OCI-M2 (cell line): ENCODE results near the gene SEPTIN5.

Experiments
- DNase-seq: peaks from one replicate; lab custom pipeline; 2025; ENCODE audit not compliant: unreplicated experiment; lab: John Stamatoyannopoulos, UW

Gene SEPTIN5

DNA sequence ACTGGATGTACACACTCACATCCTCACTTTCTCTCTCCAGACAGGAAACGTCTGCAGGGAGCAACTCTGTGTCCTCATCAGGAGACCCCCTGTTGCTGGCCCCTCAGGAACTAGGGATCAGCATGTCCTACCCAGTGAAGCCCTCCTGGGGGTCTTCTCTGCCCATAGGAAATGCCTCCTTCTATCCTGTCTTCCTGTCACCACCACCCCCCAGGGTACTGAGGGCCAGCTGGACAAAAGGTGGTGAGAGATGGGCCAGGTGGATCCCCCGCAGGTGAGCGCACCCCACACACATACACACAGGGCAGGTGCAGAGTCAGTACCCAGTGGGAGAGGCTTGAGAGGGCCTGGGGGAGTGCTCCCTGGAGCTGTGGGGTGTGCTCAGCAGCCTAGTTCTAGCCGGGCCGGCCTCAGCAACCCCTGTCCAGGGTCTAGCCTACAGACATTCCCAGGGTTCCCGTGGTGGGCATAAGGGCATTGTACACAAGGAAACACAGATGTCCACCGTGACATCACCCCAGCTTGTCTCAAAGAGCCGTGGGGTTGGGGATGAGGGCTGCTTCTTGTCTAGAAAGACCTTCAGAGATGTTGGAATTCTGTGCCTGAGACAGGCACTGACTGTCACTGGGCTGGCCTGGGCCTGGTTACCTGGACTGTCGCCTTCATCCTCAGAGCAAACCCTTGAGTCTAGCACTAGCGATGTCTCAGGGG lies 18.3 kb downstream of the SEPTIN5 start:
- no peak for DNase-seq

DNA sequence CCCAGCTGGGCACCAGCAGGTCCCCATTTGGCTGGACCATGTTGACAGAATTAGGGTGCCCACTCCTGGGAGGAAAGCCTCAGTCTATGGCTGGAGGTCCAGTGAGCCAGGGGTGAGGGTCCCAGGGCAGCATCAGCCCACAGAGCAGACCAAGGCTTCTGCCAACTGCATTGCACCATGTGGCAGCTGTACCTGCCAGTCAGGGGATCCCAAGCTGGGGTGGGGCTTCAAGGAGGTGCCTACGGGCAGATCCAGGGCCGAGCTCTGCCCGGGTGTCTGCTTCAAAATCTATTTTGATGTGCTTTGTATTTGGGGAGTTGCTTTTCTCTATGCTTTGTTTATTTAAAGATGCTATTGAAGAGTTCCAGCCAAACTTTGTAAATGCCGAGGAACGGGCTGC lies 19.5 kb downstream of the SEPTIN5 start:
- DNase-seq, result no peak

DNA sequence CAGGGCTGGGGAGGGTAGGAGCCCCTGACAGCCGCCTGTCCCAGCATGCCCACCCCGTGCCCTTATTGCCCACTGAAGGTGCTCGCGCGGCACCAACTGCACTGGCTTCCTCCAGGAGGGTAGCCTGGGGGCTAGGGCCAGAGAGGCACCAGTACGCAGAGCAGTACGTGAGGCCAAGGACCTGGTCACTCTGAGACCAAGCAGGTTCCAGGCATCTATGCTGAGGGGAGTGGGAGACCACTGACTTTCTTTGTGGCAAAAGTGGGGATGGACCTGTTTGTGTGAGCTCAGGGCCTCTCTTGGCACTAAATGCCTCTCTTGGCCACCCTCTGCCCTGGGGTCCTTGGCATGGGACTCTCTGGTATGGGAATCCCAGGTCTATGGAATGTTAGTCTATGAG lies 19.9 kb downstream of the SEPTIN5 start:
- no peak for DNase-seq

DNA sequence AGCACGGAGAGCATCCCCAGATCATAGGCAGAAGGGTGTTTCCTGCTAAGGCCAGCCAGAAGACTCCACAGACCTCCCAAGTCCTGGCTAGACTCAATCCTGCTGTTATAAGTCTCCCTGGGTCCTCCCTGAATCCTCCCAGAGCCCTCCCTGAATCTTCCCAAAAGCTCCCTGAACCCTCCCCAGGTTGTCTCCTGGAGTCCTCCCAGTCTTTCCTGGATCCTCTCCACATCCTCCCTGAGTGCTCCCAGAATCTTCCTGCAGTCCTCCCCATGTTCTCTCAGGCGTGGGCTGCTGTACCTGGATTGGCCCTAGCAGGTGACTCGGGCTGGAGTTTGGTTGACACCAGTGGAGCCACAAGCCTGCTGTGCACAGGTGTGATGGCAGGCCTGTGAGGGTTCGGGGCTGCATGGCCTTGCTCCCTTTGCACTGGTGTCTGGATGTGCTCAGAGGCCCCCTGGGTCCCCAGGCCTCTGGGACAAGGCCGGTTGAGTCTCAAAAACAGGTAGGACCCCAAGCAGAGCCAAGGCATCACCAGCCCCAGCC lies 20.6 kb downstream of the SEPTIN5 start:
- no peak for DNase-seq

DNA sequence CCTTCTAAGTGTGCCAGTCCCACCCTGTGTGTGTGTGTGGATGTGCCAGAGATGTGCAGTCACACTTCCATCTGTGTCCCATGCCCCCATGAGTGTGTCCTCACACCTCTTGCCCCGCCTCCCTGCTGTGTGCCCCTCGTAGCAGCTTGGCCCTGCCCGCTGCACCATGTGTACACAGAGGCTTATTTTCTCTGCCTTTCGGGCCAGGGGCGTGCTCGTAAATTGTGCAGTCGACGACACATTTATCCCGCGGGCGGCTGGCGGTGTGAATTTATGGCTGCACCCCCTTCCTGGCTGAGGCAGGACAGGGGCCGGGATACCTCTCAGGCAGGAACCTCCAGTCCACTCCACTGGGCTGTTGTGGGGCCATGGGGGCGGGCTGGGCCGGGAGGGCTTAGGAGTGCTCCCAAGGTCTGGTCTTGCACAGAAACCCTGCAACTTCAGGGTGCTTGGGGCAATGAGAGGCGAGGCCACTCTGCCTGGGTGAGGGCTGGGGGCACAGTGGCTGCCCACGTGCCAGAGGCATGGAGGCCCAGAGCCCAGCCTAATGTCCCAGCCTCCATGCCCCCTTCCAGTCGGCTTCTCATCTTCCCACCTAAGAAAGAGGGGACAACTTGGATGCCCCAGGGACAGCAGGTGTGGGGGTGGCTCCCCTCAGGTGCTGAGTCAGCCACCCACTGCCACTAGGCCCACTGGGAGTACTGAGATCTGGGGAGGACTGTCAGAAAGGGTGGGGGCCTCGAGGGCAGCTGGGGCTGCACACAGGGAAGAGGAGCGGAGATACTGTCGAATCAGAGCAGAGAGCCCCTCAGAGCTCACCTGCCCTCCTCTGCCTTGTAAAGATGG lies 21.6 kb downstream of the SEPTIN5 start:
- no peak for DNase-seq

DNA sequence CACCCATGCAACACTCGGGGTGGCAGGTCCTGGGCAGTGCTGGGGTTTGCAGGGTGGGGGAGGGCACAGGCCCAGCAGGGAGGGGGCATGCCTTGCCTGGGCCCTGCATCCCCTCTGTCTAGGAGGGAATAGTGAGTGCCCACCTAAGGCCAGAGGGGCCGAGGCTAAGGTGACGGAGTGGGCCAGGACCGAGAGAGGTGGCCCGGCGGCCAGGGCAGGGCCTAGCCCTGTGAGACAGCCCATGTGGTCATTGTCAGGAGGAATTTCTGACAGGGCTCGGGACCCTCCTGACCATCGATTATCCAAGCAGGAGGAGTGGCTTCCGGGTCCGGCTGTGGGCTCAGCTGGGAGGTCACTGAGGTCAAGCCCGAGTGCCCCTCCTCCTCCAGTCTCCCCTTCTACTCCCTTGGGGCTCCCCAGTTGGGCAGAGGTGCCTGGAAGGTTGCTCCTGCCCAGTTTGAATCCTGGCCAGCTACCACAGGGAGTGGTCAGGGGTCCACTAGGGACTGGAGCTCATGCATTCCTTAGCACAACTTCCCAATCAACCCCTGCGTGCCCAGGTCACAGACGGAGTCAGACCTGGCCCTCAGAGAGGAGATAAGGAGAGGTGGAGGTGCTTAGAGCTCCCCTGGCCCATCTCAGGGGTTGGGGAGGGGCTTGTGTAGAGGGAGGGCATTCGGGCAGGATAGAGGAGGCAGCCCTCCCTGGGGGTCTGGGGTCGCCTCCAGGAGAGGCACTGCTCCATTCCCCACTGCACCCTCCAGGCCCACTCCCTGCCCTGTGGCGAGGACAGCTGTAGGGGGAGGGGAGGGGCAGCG lies 23.8 kb downstream of the SEPTIN5 start:
- DNase-seq, result no peak

DNA sequence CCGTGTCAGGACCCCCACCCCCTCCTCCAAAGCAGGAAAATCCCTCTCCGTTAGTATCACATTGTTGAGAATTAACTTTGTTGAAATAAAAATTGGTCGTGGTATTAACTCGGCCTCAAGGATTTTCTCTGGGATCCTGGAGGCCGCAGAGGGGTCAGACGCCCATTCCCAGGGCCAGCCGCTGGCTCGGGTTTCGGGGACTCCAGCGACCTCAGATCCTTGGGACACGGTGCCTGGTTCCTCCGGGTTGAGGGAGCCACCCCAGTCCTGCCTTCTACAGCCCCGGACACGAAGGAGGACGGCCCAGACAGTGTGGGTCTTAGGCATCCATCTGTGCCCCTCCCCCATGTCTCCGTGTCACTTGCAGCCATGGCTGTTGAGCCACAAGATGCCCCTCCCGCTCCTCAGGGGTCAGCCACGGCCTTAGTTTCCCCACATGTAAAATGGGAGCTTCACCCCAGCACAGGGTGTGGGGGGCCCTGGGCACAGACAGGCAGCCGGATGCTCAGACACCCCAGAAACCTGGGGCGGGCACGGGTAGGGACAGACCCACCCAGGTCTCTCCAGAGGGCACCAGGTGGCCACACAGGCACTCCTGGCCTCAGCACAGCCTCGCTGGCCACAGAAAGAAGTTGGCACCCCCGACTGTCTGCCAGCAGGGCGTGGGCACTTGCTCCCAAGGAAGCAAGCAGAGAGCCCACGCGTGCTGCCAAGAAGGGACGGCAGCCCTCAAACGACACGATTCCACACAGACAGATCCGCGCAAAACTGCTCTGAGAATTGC lies 24.6 kb downstream of the SEPTIN5 start:
- DNase-seq, result no peak

DNA sequence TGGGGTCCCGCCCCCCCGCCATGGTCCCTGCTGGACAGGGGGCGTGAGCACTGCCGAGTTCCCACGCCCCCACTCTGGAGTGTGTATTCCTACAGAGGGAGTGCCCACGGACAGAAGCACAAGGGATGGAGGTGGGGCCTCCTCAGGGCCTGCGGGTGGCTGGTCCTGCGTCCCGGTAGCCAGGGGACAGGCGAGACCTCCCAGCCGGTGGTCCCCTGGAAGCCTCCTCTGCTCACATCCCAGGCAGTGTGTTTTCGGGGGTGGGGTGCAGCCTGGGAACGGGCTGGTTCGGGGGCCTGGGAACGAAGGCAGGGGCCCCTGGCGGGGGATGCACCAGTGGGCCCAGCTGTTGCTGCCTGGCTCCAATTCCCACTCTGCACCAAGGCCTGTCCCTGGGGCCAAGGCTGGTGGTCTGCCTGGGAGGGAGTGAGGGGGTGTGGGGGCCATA lies 25.2 kb downstream of the SEPTIN5 start:
- DNase-seq, result no peak

DNA sequence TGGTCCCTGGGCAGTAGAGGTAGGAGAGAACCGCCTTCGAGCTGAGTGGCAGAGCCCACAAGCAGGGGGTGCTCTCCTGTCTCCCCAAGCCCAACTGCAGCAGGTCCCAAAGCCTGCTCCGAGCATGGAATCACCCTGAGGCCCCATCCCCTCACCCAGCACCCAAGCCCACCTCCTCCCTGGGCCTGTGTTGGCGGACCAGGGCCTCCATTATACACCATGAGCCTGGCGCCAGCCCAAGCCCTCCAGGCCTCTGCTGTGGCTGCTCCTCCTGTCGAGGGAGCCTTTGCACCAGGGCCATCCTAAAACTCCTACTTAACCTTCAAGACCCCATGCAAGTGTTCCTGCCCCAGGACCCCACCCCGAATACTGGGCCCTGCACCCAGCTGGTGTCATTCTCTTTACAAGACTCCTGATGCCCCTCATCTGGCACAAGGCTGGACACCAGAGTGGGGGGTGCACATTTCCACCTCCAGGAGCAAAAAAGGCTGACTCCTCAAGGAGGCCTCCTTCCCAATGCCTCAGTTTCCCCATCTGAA lies 25.7 kb downstream of the SEPTIN5 start:
- no peak for DNase-seq

DNA sequence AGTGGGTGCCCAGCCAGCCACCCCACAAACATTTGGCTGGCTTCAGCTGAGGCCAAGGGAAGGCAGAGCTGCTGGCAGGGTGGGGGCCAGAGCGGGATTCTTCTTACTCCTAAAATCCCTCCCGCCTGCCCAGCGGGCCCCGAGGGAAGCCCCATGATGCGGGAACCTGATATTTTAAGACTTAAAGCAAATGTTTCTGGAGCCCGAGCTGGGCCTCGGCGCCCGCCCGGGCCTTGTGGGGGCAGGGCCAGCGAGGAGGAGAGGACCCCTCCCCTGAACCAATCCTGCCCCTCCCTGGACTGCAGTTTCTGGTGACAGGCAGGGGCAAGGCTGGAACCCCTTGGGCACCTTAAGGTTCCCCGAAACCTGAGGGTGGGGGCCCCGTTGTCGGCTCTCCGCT lies 26.3 kb downstream of the SEPTIN5 start:
- DNase-seq, result no peak

DNA sequence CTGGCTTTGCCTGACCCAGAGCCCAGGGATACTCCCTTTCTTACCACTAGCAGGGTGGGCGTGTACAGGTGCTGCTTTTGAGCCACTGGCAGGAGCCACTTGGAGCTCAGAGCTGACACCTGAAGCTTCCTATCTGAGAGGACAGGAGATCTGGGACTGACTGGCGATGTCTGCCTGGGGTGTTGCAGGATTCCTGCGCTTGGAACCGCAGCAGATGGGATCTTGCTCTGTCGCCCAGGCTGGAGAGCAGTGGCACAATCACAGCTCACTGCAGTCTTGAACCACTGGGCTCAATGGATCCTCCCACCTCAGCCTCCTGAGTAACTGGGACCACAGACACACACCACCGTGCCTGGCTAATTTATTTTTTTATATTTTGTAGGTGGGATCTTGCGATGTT lies 26.8 kb downstream of the SEPTIN5 start:
- no peak for DNase-seq

DNA sequence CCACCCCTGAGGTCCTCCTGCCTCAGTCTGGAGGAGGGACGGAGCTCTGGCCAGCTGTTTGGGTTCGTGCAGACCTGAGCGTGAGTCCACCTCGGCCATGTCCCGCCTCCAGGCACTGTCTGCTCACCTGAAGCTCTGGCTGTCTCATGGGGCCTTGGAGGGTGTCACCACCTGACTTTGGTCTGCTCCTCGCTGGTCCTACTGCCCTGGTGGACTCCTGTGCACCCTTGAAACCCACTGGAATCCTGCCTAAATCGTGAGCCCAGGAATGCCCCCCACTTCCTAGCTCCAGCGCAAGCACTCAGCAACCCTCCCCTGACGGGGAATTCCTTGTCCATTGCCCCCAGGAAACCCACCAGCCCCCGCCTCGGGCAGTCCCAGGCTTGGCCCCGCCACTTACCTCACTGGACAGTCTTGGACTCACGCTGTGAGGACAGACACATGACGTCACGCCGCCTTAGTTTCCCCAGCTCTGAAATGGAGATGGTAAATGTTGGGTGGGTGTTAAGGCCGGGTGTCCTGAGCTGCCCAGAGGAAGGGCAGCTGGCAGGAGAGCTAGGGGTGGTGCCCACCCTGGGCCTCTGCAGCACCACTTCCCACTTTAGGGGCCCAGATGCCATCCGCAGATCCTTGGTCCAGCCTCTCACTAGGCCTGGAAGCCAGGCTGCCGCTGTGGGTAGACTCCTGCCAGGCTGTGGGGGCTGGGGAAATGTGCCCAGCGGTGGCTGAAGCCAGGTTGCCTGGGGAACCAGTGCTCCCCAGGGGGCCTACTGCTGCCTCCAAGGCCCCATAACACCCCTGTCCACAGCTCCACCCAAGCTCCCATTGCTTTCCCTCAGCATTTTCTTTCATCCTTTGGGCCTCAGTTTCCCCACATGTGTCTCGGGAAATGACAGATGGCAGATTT lies 28.1 kb downstream of the SEPTIN5 start:
- no peak for DNase-seq

DNA sequence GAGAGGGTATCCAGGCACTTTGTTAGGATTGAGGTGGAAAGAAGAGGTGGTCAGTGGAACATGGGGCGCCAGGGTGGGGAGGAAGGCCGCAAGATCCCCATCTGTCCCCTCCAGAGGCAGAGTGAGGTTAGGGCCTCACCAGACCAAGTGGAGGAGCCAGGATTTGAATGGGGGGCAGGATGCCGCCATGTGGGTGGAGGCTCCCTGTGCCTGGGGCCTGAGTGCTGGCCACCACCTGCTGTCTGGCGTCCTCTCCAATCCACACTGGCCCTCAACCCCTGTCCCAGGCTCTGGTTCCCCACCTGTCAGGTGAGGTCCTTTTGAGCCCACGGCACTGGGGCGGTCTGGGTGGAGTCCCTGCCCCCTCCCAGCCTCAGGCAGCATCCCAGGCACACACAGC lies 28.8 kb downstream of the SEPTIN5 start:
- DNase-seq, result no peak

DNA sequence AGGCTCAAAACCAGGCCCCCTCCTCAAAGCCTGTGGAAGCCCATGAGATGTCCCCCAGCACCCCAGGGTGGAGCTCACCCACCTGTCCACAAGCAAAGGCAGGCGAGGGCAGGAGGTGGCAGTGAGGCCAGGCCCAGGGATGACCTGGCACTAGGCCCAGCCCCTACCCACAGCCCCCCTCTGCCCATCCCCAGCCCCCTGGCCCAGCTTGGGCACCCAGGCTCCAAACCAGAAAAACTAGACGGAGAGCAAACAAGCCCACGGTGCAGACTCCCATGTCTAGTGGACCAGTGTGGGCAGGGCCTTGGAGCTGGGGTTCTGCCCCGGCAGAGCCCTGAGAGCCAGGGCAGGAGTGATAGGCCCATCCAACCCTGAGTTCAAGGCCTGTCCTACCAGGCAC lies 29.3 kb downstream of the SEPTIN5 start:
- no peak for DNase-seq

DNA sequence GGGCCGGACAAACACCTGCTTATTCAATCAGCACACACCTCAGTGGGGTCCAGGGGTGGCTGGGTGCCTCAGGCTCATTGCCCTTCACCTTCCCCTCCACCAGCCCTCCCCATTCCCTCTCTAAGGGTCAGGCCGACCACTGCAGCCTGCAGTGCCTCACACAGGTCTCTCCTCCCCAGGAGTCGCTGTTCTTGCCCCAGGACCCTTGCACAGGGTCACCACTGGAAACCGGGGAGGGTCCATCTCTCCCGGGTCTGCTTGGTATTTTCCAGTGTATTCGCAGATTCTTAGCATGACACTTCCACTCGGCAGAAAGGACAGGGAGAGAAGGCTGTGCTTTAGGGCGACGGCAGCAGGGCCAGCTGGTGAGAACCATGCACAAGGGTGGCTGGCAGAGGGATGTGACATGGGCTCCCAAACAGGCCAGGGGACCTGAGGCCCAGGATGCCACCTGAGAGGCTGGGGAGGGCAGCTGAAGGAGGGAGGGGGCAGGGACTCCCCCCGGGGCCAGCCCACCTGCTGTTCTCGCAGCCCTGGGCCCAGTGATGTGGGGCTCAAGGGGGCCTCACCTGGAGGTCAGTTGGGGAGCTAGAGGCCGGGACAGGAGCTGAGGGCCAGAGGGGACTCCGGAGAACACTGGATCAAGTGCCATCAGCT lies 30.2 kb downstream of the SEPTIN5 start:
- no peak for DNase-seq

DNA sequence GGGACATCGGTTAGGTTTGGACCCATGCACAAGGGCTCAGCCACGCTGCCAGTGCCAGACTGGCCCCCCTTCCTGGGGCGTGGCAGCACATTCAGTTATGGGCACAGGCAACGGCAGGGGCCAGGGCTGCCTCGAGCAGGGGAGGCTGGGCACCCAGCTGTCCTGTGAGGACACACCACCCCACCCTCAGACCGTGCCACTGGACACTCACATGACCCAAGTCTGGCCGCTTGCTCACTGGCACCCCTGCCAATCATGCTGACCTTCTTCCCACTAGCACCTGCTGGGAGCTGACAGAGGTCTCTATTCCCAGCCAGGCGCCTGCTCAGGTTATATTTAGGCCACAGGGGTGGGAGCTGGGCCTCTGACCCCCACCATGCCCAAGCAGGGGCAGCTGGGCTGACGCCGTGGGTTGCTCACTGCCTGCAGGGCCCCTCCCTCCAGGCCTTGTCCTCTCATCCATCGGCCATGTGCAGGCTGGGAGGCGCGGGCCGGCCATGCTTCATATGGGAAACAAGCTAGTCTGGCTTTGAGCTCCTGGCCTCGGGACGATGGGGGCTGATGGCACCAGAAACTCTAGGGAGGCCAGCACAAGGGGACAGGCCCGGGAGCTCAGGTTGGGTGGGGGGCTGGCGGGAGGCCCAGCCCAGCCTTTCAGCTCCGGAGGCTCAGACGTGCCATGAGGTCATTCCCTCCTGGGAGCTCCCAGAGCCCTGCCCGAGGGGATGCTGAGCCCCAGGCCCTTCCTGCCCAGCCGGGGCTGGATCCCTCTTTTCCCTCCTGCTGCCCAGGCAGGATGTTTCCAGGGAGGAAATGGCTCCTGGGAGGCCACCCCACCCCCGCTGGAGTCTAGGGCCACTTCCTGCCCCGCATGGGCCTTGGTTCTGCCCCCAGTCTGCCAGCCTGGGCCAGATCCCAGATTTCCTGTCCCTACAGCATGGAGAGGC lies 31.1 kb downstream of the SEPTIN5 start:
- DNase-seq, result no peak

DNA sequence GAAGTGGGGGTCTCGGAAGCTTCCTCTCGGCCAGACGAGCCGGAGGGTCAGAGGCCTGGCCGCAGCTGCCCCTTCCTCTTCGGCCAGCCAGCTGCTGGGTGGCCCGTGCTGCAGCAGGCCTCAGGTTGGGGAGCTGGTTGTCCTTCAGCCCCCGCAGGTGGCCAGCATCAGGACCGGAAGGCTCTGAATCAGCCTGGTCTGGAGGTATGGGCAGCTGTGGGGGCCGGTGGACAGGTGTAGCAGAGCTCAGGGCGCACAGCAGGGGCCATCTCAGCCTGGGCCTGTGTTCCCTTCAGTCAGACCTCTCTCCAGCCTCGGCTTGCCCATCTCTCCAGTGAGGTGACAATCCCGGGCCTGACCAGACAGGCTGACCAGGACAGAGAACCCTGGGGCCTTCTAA lies 32.4 kb downstream of the SEPTIN5 start:
- DNase-seq, result no peak

DNA sequence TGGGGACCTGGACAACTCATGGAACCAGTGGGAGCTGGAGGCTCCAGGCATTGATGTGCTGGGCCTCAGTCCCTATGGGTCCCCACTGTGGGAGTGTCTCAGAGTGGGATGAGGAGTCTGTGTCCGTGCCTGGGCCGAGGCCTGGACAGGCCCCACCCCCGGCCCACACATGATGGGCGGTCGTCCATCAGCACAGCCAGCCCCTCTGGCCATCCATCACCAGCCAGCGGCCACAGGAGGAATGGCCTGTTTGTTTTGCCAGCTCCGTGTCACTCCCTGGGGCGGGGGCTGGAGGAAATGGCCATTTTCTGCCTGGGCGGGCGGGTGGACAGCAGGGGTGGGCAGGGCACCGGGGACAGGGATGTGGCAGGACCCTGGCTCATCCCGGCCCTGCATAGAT lies 33.2 kb downstream of the SEPTIN5 start:
- DNase-seq, result no peak
